Measurements from ENCODE around the gene ATG3.
"Not testable (repeated sequence)": the region's sequence is repeated elsewhere in the genome, so short reads cannot be mapped to it uniquely, and the experiment has no call there.

The ATG3 gene

GRCh38 chr3:112587336-112587735 is 25.6 kb upstream of the ATG3 start:
- H3K4me3 ChIP-seq (ENCODE audit: low read length) = no peak overlapping the region
- H3K9me3 ChIP-seq (ENCODE audit: insufficient read depth, low read depth, low read length) = no peaks in the 10 kb centered on the region
- H3K36me3 ChIP-seq (ENCODE audit: insufficient read depth, low read length) = peaks cover 53% of the 10 kb centered on the region
- peaks cover 12% of the 10 kb centered on the region for H3K4me1 ChIP-seq (ENCODE audit: insufficient read depth, low read length)
- WGBS = no CpG with 5 or more reads among the region's 1 CpG
- no peak overlapping the region for H3K27ac ChIP-seq (ENCODE audit: low read depth, low read length)
- H3K9ac ChIP-seq (ENCODE audit: low read depth, low read length) = no peak overlapping the region
- H3K27me3 ChIP-seq (ENCODE audit: insufficient read depth, low read length) = no peaks in the 10 kb centered on the region

GRCh38 chr3:112585782-112586181 is 24.0 kb upstream of the ATG3 start:
- H3K27me3 ChIP-seq (ENCODE audit: insufficient read depth, low read length) = no peaks in the 10 kb centered on the region
- peaks cover 19% of the 10 kb centered on the region for H3K4me1 ChIP-seq (ENCODE audit: insufficient read depth, low read length)
- peaks cover 54% of the 10 kb centered on the region for H3K36me3 ChIP-seq (ENCODE audit: insufficient read depth, low read length)
- no peak overlapping the region for H3K27ac ChIP-seq (ENCODE audit: low read depth, low read length)
- H3K9me3 ChIP-seq (ENCODE audit: insufficient read depth, low read depth, low read length) = no peaks in the 10 kb centered on the region
- H3K9ac ChIP-seq (ENCODE audit: low read depth, low read length) = no peak overlapping the region
- H3K4me3 ChIP-seq (ENCODE audit: low read length) = no peak overlapping the region

GRCh38 chr3:112583105-112583504 is 21.3 kb upstream of the ATG3 start:
- peaks cover 74% of the 10 kb centered on the region for H3K36me3 ChIP-seq (ENCODE audit: insufficient read depth, low read length)
- WGBS = 82% methylated on average over 2 of the region's 3 CpGs
- H3K9ac ChIP-seq (ENCODE audit: low read depth, low read length) = no peak overlapping the region
- H3K4me3 ChIP-seq (ENCODE audit: low read length) = no peak overlapping the region
- no peak overlapping the region for H3K27ac ChIP-seq (ENCODE audit: low read depth, low read length)
- H3K27me3 ChIP-seq (ENCODE audit: insufficient read depth, low read length) = no peaks in the 10 kb centered on the region
- H3K9me3 ChIP-seq (ENCODE audit: insufficient read depth, low read depth, low read length) = no peaks in the 10 kb centered on the region
- H3K4me1 ChIP-seq (ENCODE audit: insufficient read depth, low read length) = peaks cover 20% of the 10 kb centered on the region

- no peak overlapping the region; the same call in 1 of the 2 replicates for H3K27ac ChIP-seq (ENCODE audit: low read depth, low read length)
- H3K9ac ChIP-seq (ENCODE audit: low read depth, low read length) = no peak overlapping the region
- WGBS = 77% methylated on average over 2 of the region's 2 CpGs
- no peak overlapping the region for H3K4me3 ChIP-seq (ENCODE audit: low read length)
- peaks cover 69% of the 10 kb centered on the region for H3K36me3 ChIP-seq (ENCODE audit: insufficient read depth, low read length)
- H3K4me1 ChIP-seq (ENCODE audit: insufficient read depth, low read length) = peaks cover 20% of the 10 kb centered on the region
- H3K27me3 ChIP-seq (ENCODE audit: insufficient read depth, low read length) = no peaks in the 10 kb centered on the region
- no peaks in the 10 kb centered on the region for H3K9me3 ChIP-seq (ENCODE audit: insufficient read depth, low read depth, low read length)
Measured at GRCh38 chr3:112582244-112582874, 20.6 kb upstream of the ATG3 start.

GRCh38 chr3:112579697-112580096 is 17.9 kb upstream of the ATG3 start:
- no peaks in the 10 kb centered on the region for H3K9me3 ChIP-seq (ENCODE audit: insufficient read depth, low read depth, low read length)
- H3K27ac ChIP-seq (ENCODE audit: low read depth, low read length) = no peak overlapping the region
- peaks cover 20% of the 10 kb centered on the region for H3K4me1 ChIP-seq (ENCODE audit: insufficient read depth, low read length)
- WGBS = 100% methylated on average over 3 of the region's 3 CpGs
- H3K36me3 ChIP-seq (ENCODE audit: insufficient read depth, low read length) = peaks cover 70% of the 10 kb centered on the region
- no peak overlapping the region for H3K4me3 ChIP-seq (ENCODE audit: low read length)
- H3K9ac ChIP-seq (ENCODE audit: low read depth, low read length) = no peak overlapping the region
- no peaks in the 10 kb centered on the region for H3K27me3 ChIP-seq (ENCODE audit: insufficient read depth, low read length)

- H3K36me3 ChIP-seq (ENCODE audit: insufficient read depth, low read length) = peaks cover 70% of the 10 kb centered on the region
- H3K9ac ChIP-seq (ENCODE audit: low read depth, low read length) = no peak overlapping the region
- WGBS = 91% methylated on average over 2 of the region's 3 CpGs
- no peaks in the 10 kb centered on the region for H3K27me3 ChIP-seq (ENCODE audit: insufficient read depth, low read length)
- peaks cover 20% of the 10 kb centered on the region for H3K4me1 ChIP-seq (ENCODE audit: insufficient read depth, low read length)
- no peak overlapping the region for H3K4me3 ChIP-seq (ENCODE audit: low read length)
- no peak overlapping the region for H3K27ac ChIP-seq (ENCODE audit: low read depth, low read length)
- H3K9me3 ChIP-seq (ENCODE audit: insufficient read depth, low read depth, low read length) = no peaks in the 10 kb centered on the region
Measured at GRCh38 chr3:112579232-112579631, 17.5 kb upstream of the ATG3 start.

GRCh38 chr3:112572701-112573100 is 10.9 kb upstream of the ATG3 start:
- 98% methylated on average over 1 of the region's 1 CpG for WGBS
- H3K27ac ChIP-seq (ENCODE audit: low read depth, low read length) = no peak overlapping the region
- peaks cover 85% of the 10 kb centered on the region for H3K36me3 ChIP-seq (ENCODE audit: insufficient read depth, low read length)

GRCh38 chr3:112569265-112569664 is 7.5 kb upstream of the ATG3 start:
- Histone ChIP-seq H3K9me3 (ENCODE audit: insufficient read depth, low read depth, low read length) (no peaks in the 10 kb centered on the region), H3K27ac (ENCODE audit: low read depth, low read length) (no peak overlapping the region), H3K4me1 (ENCODE audit: insufficient read depth, low read length) (peaks cover 7% of the 10 kb centered on the region), H3K36me3 (ENCODE audit: insufficient read depth, low read length) (peaks cover 68% of the 10 kb centered on the region), H3K27me3 (ENCODE audit: insufficient read depth, low read length) (no peaks in the 10 kb centered on the region), H3K4me3 (ENCODE audit: low read length) (no peak overlapping the region), H3K9ac (ENCODE audit: low read depth, low read length) (no peak overlapping the region)
- whole genome bisulfite sequencing = 86% methylated on average over 1 of the region's 1 CpG

More at GRCh38 chr3:112572701-112573100, 10.9 kb upstream of the ATG3 start:
- Histone ChIP-seq H3K9ac (ENCODE audit: low read depth, low read length) (no peak overlapping the region), H3K27me3 (ENCODE audit: insufficient read depth, low read length) (no peaks in the 10 kb centered on the region), H3K9me3 (ENCODE audit: insufficient read depth, low read depth, low read length) (no peaks in the 10 kb centered on the region), H3K4me1 (ENCODE audit: insufficient read depth, low read length) (no peaks in the 10 kb centered on the region), H3K4me3 (ENCODE audit: low read length) (no peak overlapping the region)

GRCh38 chr3:112568642-112569041 is 6.9 kb upstream of the ATG3 start:
- no peak overlapping the region for H3K9ac ChIP-seq (ENCODE audit: low read depth, low read length)
- H3K27me3 ChIP-seq (ENCODE audit: insufficient read depth, low read length) = no peaks in the 10 kb centered on the region
- H3K4me3 ChIP-seq (ENCODE audit: low read length) = no peak overlapping the region
- 99% methylated on average over 2 of the region's 2 CpGs for WGBS
- H3K9me3 ChIP-seq (ENCODE audit: insufficient read depth, low read depth, low read length) = no peaks in the 10 kb centered on the region
- H3K36me3 ChIP-seq (ENCODE audit: insufficient read depth, low read length) = peaks cover 62% of the 10 kb centered on the region
- peaks cover 12% of the 10 kb centered on the region for H3K4me1 ChIP-seq (ENCODE audit: insufficient read depth, low read length)
- no peak overlapping the region for H3K27ac ChIP-seq (ENCODE audit: low read depth, low read length)

GRCh38 chr3:112564940-112565305 is 3.2 kb upstream of the ATG3 start:
- H3K9ac ChIP-seq (ENCODE audit: low read depth, low read length) = peak overlapping the region; percentile 56
- peak overlapping the region; percentile 15; the same call in 1 of the 2 replicates for H3K27ac ChIP-seq (ENCODE audit: low read depth, low read length)
- peaks cover 26% of the 10 kb centered on the region for H3K4me1 ChIP-seq (ENCODE audit: insufficient read depth, low read length)
- no peaks in the 10 kb centered on the region for H3K27me3 ChIP-seq (ENCODE audit: insufficient read depth, low read length)
- H3K36me3 ChIP-seq (ENCODE audit: insufficient read depth, low read length) = peaks cover 32% of the 10 kb centered on the region
- H3K9me3 ChIP-seq (ENCODE audit: insufficient read depth, low read depth, low read length) = no peaks in the 10 kb centered on the region
- H3K4me3 ChIP-seq (ENCODE audit: low read length) = peak overlapping the region; percentile 36; the same call in 1 of the 2 replicates

GRCh38 chr3:112564247-112564939 is 2.6 kb upstream of the ATG3 start:
- not testable (repeated sequence) for H3K27me3 ChIP-seq (ENCODE audit: insufficient read depth, low read length); H3K9me3 ChIP-seq (ENCODE audit: insufficient read depth, low read depth, low read length)
- Histone ChIP-seq H3K4me1 (ENCODE audit: insufficient read depth, low read length) (peaks cover 30% of the 10 kb centered on the region), H3K27ac (ENCODE audit: low read depth, low read length) (peak overlapping the region; percentile 72; the same call in 1 of the 2 replicates), H3K36me3 (ENCODE audit: insufficient read depth, low read length) (peaks cover 26% of the 10 kb centered on the region), H3K4me3 (ENCODE audit: low read length) (peak overlapping the region; percentile 83), H3K9ac (ENCODE audit: low read depth, low read length) (peak overlapping the region; percentile 60)
- WGBS = 28% methylated on average over 11 of the region's 15 CpGs

GRCh38 chr3:112561484-112561733 is 353 bp downstream of the ATG3 start:
- Histone ChIP-seq H3K9me3 (ENCODE audit: insufficient read depth, low read depth, low read length) (no peaks in the 10 kb centered on the region), H3K4me1 (ENCODE audit: insufficient read depth, low read length) (peaks cover 33% of the 10 kb centered on the region), H3K27ac (ENCODE audit: low read depth, low read length) (peak overlapping the region; percentile 98), H3K4me3 (ENCODE audit: low read length) (peak overlapping the region; percentile 83), H3K9ac (ENCODE audit: low read depth, low read length) (peak overlapping the region; percentile 88), H3K27me3 (ENCODE audit: insufficient read depth, low read length) (no peaks in the 10 kb centered on the region), H3K36me3 (ENCODE audit: insufficient read depth, low read length) (peaks cover 10% of the 10 kb centered on the region)
- WGBS = under 1% methylated on average over 29 of the region's 29 CpGs

Measured in HUES64 (cell line).